AG10803 (cell line): ENCODE results near the gene LIMA1.

ENCODE experiments used
- DNase-seq: peaks from one replicate; pipeline ENCODE4 v3.0.0; 2010; ENCODE audit warnings: low read depth
- H3K4me3 ChIP-seq: 2 replicates; pipeline ENCODE4 v1.5.1; 2011; ENCODE audit warnings: mild to moderate bottlenecking, low read length, control low read depth
- CTCF ChIP-seq: conservative IDR thresholded peaks from 2 replicates; pipeline ENCODE4 v1.5.1; 2011; ENCODE audit warnings: mild to moderate bottlenecking, low read length, control low read depth, inconsistent platforms

The LIMA1 gene

GRCh38 chr12:50215033-50215432 lies 68.3 kb downstream of the LIMA1 start:
- DNase-seq: peak; percentile 44

GRCh38 chr12:50214018-50214417 lies 69.3 kb downstream of the LIMA1 start:
- no peak for TF ChIP-seq CTCF
- no peak for DNase-seq
- H3K4me3 ChIP-seq: no peak overlapping the region; the same call in 1 of the 2 replicates

More at GRCh38 chr12:50215033-50215432, 68.3 kb downstream of the LIMA1 start:
- TF ChIP-seq CTCF: no peak
- no peak overlapping the region for H3K4me3 ChIP-seq

- no peak for TF ChIP-seq CTCF
- DNase-seq: no peak
- no peak overlapping the region for H3K4me3 ChIP-seq
These were observed 69.9 kb downstream of the LIMA1 start for GRCh38 chr12:50213439-50213838.

GRCh38 chr12:50212071-50212467 lies 71.3 kb downstream of the LIMA1 start:
- TF ChIP-seq CTCF: no peak
- H3K4me3 ChIP-seq: no peak overlapping the region
- no peak for DNase-seq

GRCh38 chr12:50211392-50212070 lies 71.8 kb downstream of the LIMA1 start:
- no peak overlapping the region for H3K4me3 ChIP-seq
- no peak for TF ChIP-seq CTCF
- peak; percentile 68 for DNase-seq

GRCh38 chr12:50207424-50207823 lies 75.9 kb downstream of the LIMA1 start:
- DNase-seq: no peak
- no peak overlapping the region for H3K4me3 ChIP-seq
- TF ChIP-seq CTCF: no peak

- H3K4me3 ChIP-seq: no peak overlapping the region
- no peak for DNase-seq
- no peak for TF ChIP-seq CTCF
These were observed 77.7 kb downstream of the LIMA1 start for GRCh38 chr12:50205648-50206047.
